Right atrium auricular region (tissue), 2 donors: Measurements from ENCODE around the gene GATA3. TPM values are rescaled to one million over a fixed set of nuclear protein-coding genes. Genes with fewer than 3 reads are reported as not detected.
"Not testable (repeated sequence)": the region's sequence is repeated elsewhere in the genome, so short reads cannot be mapped to it uniquely, and the experiment has no call there.

Source experiments
- DNase-seq: peaks from one replicate; pipeline ENCODE4 v3.0.0-alpha.2; 2019; ENCODE audit warnings: low spot score
- H3K27ac ChIP-seq, 2 donors: fragments of 200-600 bp; sonication (generic); 1 replicate in 1 of 2; 2 replicates in 1 of 2; pipeline ENCODE4 v1.5.1; 2016 to 2019
- H3K27me3 ChIP-seq, 2 donors: fragments of 200-600 bp; sonication (generic); one replicate each; pipeline versions ENCODE4 v1.5.1 to v1.6.0; 2017 to 2019
- H3K36me3 ChIP-seq: fragments of 200-600 bp; sonication (generic); one replicate; pipeline ENCODE4 v1.5.1; 2016
- H3K4me1 ChIP-seq, 2 donors: fragments of 200-600 bp; sonication (generic); one replicate each; pipeline versions ENCODE4 v1.5.1 to v1.6.0; 2017 to 2019
- H3K4me3 ChIP-seq, 2 donors: fragments of 200-600 bp; sonication (generic); 1 replicate in 1 of 2; 2 replicates in 1 of 2; pipeline ENCODE4 v1.5.1; 2017 to 2019; ENCODE audit warnings: mild to moderate bottlenecking in 1 of 2, moderate library complexity in 1 of 2
- H3K9me3 ChIP-seq, 2 donors: fragments of 200-600 bp; sonication (generic); one replicate each; pipeline ENCODE4 v1.5.1; 2019
- total RNA-seq, 2 donors: library from RNA; depleted of rRNA; stranded (reverse); fragments of >200 nt; gene quantifications; one replicate each; pipeline ENCODE4 v1.1.0, GENCODE V29; 2016
- TF ChIP-seq, protein P1 (sequence below), 2 donors: fragments of 200-600 bp; sonication (generic); IDR thresholded peaks; one replicate each; pipeline ENCODE4 v1.5.1; 2019; ENCODE audit warnings: antibody characterized with exemption in 2 of 2

Gene GATA3
- total RNA-seq, 2 donors from 2014 or later = 0.52 to 1.4 TPM

DNA sequence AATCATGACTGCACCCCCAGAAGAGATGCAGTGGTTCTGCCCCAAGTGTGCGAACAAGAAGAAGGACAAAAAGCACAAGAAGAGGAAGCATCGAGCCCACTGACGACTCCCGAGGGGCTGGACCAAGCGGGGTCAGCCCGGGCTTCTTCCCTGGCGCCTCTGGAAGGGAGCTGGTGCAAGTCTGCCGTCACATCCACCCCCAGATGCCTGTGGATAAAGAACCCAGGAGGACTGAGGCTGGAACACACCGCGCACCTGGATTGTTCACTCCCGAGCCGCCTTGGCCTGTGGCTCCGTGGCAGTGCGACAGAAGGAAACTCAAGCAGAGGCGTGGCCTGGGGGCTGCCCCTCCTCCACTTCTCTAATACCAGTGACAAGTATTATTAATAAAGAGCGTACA lies 39.8 kb upstream of the GATA3 start:
- Histone ChIP-seq H3K27me3 (no peaks in the 10 kb centered on the region), H3K4me1 (no peaks in the 10 kb centered on the region), H3K27ac (no peak overlapping the region), H3K36me3 (peaks cover 37% of the 10 kb centered on the region), H3K4me3 (no peak overlapping the region), H3K9me3 (no peaks in the 10 kb centered on the region)
- DNase-seq = no peak
- TF ChIP-seq, protein P1, sequence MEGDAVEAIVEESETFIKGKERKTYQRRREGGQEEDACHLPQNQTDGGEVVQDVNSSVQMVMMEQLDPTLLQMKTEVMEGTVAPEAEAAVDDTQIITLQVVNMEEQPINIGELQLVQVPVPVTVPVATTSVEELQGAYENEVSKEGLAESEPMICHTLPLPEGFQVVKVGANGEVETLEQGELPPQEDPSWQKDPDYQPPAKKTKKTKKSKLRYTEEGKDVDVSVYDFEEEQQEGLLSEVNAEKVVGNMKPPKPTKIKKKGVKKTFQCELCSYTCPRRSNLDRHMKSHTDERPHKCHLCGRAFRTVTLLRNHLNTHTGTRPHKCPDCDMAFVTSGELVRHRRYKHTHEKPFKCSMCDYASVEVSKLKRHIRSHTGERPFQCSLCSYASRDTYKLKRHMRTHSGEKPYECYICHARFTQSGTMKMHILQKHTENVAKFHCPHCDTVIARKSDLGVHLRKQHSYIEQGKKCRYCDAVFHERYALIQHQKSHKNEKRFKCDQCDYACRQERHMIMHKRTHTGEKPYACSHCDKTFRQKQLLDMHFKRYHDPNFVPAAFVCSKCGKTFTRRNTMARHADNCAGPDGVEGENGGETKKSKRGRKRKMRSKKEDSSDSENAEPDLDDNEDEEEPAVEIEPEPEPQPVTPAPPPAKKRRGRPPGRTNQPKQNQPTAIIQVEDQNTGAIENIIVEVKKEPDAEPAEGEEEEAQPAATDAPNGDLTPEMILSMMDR (IDR thresholded peaks at IDR 0.05) = no peak

GRCh38 chr10:8017277-8017676 lies 37.2 kb upstream of the GATA3 start:
- Histone ChIP-seq H3K36me3 (peaks cover 20% of the 10 kb centered on the region), H3K4me3 (no peak overlapping the region), H3K9me3 (no peaks in the 10 kb centered on the region), H3K27me3 (no peaks in the 10 kb centered on the region), H3K27ac (no peak overlapping the region), H3K4me1 (no peaks in the 10 kb centered on the region)
- TF ChIP-seq, protein P1 (IDR thresholded peaks at IDR 0.05) = no peak
- DNase-seq = no peak

- Histone ChIP-seq H3K9me3 (no peaks in the 10 kb centered on the region), H3K27me3 (no peaks in the 10 kb centered on the region), H3K4me3 (no peak overlapping the region), H3K4me1 (no peaks in the 10 kb centered on the region), H3K36me3 (no peaks in the 10 kb centered on the region), H3K27ac (no peak overlapping the region)
- TF ChIP-seq, protein P1 (IDR thresholded peaks at IDR 0.05) = no peak
- no peak for DNase-seq
Observed at GRCh38 chr10:8023321-8023720, 31.2 kb upstream of the GATA3 start.

GRCh38 chr10:8023851-8024250 lies 30.6 kb upstream of the GATA3 start:
- Histone ChIP-seq H3K4me1 (no peaks in the 10 kb centered on the region), H3K4me3 (no peak overlapping the region), H3K36me3 (no peaks in the 10 kb centered on the region), H3K27me3 (no peaks in the 10 kb centered on the region), H3K9me3 (no peaks in the 10 kb centered on the region), H3K27ac (no peak overlapping the region)
- no peak for DNase-seq
- TF ChIP-seq, protein P1 (IDR thresholded peaks at IDR 0.05) = no peak

DNA sequence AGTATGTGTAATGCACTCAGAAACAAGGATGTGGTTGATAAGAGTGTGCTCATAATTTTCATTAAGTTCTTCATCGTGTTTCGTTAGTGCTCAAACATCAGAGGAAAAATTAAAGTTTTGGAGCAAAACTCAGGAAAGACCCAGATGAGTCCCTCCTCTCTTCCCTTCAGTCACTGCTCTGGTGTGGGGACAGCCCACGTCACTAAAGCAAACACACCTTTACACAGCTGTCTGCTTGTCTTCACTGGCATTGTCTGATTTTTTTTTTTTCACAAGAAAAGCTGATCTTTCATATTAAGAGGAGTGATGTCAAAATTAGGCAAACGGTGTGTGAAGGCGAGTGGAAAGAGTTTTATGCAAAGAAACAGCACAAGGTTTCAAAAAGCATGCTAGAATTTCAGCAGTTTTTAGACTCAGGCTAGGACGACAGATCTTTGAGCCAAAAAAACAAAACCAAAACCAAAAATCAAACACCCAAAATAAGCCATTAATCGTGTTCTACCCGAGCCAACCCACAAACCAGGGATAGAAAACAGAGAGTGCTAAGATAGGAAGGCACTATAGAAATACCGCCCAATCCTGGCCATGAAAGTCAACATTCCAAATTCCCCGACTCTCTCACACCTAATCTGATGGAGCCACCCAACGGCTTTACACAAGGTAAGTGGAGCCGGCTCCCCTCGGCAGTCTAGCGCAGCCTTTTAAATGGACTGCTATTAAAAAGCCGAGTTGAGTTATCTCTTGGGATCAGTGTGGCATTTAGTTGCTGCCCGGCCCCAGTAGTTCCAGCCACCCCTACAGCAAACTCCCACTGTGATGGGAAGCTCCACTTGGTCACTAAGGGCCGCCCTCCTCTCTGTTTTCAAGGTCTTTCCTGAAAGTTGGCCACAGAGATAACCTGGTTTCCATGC lies 27.9 kb upstream of the GATA3 start:
- H3K27ac ChIP-seq = no peak overlapping the region
- no peaks in the 10 kb centered on the region for H3K4me1 ChIP-seq
- H3K9me3 ChIP-seq = no peaks in the 10 kb centered on the region
- DNase-seq = no peak
- H3K27me3 ChIP-seq = no peaks in the 10 kb centered on the region
- H3K36me3 ChIP-seq = no peaks in the 10 kb centered on the region
- no peak overlapping the region for H3K4me3 ChIP-seq
- TF ChIP-seq, protein P1 (IDR thresholded peaks at IDR 0.05) = no peak

GRCh38 chr10:8031211-8031610 lies 23.3 kb upstream of the GATA3 start:
- not testable (repeated sequence) for DNase-seq, H3K4me3 ChIP-seq, H3K9me3 ChIP-seq, H3K36me3 ChIP-seq, H3K27ac ChIP-seq
- H3K27me3 ChIP-seq = peaks cover 14 to 27% of the 10 kb centered on the region in 2 donors
- H3K4me1 ChIP-seq = peaks cover 0 to 27% of the 10 kb centered on the region in 2 donors
